HG03045 (cell line): ENCODE data around the gene PODNL1.
"Not testable (repeated sequence)": the region's sequence is repeated elsewhere in the genome, so short reads cannot be mapped to it uniquely, and the experiment has no call there.

ENCODE experiments used
- ATAC-seq: cut with Tn5 transposase; IDR thresholded peaks from one replicate; pipeline ENCODE4 v1.9.1; 2021; ENCODE audit warnings: mild to moderate bottlenecking, moderate library complexity; ENCODE audit not compliant: unreplicated experiment

The PODNL1 gene

DNA sequence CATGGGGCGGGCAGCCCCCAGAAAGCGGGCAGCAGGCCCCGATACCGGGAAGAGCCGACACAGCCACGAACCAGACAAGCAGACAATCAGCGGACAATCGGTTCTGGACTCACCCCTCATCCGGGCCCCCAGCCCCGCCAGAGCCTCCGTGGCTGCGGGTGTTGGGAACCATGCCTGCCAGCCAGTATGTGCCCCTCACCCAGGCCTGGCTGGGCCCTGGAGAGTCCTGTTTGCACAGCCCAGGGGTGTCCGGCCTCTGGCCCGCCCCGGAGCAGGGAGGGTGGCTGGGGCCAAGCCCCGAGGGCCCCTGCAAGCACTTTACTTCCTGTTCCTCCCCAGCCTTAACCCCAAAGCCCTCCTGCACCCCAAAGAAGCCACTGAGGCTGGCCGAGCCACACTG, 7.8 kb downstream of the PODNL1 start:
- ATAC-seq = no peak

DNA sequence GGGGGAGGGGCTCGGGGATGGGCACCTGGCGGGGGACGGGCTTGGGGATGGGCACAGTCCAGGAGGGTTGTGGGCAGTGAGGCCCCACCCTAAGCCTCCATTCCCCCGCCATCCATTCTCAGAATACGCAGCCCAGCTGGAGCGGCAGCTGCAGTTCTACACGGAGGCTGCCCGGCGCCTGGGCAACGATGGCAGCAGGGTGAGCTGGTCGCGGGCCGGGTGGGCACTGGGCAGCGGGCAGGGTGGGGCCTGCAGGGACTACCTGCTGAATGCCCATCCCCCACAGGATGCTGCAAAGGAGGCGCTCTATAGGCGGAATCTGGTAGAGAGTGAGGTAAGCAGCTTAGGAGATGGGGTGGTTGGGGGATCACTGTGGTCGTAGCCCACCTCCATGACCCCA, 8.3 kb downstream of the PODNL1 start:
- no peak for ATAC-seq

DNA sequence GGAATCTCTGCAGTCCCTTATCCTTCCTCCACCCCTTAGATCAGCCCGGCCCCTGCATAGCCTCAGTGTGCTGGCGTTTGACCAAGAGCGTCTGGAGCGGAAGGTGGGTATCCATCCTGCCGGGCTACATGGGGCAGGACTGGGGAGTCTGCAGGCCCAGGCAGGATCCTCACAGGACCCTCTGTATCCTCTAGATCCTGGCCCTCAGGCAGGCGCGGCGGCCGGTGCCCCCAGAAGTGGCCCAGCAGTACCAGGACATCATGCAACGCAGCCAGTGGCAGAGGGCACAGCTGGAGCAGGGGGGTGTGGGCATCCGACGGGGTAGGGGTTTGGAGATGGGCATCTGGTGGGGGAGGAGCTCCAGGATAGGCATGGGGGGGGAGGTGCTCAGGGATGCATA, 8.9 kb downstream of the PODNL1 start:
- no peak for ATAC-seq

DNA sequence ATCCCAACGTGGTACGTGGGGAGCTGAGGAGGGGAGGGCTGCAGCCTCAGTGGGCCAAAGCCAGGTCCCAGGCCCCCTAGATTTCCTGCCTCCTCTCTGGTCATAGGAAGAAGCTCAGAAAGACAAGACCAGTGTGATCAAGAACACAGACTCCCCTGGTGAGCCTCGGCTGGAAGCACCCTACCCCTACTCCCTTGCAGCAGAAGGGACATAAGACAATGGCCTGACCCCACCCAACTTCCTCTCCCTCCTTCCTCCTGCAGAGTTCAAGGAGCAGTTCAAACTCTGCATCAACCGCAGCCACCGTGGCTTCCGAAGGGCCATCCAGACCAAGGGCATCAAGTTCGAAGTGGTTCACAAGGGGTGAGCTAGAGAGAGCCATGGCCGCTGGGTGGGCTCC, 11.5 kb downstream of the PODNL1 start:
- no peak for ATAC-seq

DNA sequence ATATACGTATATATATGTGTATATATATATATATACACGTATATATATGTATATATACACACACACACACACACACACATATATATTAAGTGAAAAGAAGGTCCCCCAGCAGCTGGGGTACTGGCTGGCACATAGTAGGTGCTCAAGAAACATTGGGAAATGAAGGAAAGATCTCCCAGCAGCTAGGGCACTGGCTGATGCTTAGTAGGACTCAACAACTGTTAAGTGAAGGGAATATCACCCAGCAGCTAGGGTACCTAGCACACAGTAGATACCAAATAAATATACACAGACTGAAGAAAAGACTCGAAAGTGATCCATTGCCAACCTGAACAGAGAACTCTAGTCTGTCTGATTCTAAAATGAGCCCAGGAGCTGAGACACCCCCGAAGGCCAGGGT, 12.2 kb downstream of the PODNL1 start:
- ATAC-seq = no peak

DNA sequence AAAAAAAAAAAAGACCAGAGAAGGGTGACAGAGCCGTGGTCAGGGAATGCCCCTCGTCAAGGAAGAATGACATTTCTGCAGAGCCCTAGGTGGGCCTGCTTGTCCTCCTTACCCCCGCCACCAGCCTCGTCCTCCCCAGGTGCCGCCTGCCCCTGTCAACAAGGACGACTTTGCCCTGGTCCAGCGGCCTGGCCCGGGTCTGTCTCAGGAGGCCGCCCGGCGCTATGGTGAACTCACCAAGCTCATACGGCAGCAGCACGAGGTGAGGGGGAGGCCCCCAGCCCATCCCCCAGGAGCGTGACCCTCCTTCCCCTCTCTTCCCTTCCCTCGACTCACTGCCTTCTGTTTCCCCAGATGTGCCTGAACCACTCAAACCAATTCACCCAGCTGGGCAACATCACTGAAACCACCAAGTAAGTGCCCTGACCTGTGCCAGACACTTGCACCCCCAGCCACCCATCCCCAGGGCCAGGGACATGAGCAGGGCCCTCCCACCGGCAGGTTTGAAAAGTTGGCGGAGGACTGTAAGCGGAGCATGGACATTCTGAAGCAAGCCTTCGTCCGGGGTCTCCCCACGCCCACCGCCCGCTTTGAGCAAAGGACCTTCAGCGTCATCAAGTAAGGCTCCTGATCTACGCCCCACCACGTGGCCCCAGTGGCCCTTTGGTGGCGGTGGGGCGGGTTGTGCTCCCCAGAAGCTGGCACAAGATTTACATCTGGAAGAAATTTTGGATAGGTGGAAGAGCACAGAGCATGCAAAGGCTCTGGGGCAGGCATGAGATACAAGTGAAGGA, 14.8 kb downstream of the PODNL1 start:
- ATAC-seq = no peak

DNA sequence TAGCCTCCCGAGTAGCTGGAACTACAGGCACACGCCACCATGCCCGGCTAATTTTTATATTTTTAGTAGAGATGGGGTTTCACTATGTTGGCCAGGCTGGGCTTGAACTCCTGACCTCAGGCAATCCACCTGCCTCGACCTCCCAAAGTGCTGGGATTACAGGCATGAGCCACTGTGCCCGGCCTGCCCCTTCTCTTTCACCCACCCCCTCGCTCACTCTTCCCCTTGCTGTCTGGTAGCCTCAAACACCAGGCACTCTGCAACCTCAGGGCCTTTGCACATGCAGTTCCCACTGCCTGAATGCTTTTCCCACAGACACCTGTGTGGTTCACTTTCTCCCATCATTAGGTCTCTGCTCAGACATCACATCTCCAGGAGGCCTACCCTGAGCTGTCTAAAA, 16.1 kb downstream of the PODNL1 start:
- not testable (repeated sequence) for ATAC-seq

DNA sequence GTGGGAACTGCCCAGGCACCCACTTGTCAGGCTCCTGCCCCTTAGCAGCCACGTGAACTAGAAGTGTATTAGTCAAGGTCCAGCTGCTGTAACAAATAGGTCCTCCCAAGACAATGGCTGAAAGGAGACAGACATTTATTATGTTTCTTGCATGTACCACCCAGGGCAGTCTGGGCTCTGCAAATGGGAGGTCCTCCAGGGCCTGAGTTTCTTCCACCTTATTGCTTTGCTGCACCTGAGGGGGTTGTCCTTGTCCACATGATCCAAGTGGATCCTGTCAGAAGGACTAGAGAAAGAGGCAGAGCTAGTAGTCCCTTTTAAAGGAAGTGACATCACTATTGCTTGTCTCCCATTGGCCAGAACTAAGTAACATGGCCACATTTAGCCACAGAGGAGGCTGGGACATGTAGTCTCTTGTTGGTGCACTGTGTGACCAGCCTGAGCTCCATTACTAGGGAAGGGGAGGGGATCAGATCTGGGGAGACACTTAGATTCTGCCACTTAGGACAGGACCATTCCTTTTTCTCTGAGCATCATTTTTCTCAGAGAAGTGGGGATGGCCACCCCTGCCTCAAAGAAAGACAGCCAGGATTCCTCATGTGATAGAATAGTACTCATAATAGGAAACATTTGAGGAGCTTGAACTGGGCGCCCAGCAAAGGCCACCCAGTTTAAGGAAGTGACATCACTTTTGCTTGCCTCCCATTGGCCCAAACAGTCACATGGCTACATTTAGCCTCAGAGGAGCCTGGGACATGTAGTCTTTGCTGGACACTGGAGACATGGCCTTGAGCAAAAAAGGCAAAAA, 17.1 kb downstream of the PODNL1 start:
- ATAC-seq = no peak

DNA sequence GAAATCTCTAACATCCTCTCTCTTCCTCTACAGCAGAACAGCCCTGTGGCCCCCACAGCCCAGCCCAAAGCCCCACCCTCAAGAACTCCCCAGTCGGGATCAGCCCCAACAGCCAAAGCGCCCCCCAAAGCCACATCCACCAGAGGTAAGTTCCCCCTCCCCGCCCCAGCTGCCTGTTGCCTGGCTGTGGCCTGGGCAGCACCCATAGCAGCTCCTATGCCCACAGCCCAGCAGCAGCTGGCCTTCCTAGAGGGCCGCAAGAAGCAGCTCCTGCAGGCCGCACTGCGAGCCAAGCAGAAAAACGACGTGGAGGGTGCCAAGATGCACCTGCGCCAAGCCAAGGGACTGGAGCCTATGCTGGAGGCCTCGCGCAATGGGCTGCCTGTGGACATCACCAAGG, 17.7 kb downstream of the PODNL1 start:
- ATAC-seq = no peak

DNA sequence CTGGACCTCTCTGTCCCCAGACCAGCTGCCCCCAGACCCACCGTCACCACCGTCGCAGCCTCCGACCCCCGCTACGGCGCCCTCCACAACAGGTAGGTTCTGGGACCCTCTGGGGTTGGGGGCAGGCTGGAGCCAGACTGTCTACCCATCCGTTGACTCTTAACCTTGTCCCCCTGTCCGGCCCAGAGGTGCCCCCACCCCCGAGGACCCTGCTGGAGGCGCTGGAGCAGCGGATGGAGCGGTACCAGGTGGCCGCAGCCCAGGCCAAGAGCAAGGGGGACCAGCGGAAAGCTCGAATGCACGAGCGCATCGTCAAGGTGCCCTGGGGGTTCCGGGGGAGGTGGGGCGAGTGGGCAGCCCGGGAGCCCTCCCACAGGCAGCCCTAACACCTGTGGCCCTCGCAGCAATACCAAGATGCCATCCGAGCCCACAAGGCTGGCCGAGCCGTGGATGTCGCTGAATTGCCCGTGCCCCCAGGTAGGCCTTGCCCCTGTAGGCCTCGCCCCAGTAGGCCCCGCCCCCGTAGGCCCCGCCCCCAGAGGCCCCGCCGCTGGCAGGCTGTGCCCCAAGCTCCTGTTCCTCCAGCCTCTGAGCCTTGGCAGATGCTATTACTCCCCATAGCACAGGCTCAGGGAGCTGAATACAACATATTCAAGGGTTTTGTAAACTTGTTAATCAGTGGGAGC, 19.3 kb downstream of the PODNL1 start:
- no peak for ATAC-seq

DNA sequence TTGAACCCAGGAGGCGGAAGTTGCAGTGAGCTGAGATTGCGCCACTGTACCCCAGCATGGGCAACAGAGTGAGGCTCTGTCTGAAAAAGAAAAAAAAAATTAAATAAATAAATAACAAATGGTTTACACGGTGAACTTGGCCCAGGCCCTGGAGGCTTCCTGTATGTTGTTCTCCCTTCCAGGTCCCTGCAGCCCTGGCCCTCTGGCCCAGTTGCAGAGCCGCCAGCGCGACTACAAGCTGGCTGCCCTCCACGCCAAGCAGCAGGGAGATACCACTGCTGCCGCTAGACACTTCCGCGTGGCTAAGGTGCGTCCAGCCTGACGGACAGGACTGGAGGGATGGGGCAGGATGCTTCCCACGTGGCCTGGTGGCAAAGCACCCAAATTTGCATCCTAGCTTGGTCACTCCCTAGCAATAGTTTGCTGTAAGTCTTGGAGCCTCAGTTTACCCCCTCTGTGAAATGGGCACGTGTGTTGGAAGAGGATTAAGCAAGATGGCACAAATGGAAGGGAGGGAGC, 20.3 kb downstream of the PODNL1 start:
- ATAC-seq = no peak

DNA sequence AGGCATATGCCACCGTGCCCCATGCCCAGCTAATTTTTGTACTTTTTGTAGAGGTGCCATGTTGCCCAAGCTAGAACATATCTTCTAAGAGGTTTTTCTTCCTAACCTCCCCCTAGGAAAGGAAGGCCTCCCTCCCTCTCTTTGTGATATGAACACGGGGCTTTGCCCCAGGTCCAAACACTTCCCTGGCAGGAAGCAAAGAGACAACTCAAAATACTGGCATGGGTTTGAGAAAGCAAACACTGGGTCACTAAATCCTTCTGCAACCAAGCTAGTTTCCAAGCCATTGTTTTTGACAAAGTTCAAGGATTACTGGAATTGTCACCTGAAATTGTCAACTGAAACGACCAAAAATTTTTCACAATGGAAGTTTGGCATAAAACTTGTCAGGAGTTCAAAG, 23.4 kb downstream of the PODNL1 start:
- no peak for ATAC-seq

DNA sequence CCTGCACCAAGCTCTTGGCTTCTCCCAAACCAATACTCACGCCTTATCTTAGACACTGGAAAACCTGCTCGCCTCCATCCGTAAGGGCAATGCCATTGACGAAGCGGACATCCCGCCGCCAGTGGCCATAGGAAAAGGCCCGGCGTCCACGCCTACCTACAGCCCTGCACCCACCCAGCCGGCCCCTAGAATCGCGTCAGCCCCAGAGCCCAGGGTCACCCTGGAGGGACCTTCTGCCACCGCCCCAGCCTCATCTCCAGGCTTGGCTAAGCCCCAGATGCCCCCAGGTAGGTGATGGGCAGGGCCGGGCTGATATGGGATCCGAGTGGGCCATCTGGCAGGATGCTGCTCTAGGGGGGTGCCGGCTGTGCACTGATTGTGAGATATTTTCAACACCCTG, 24.9 kb downstream of the PODNL1 start:
- no peak for ATAC-seq

DNA sequence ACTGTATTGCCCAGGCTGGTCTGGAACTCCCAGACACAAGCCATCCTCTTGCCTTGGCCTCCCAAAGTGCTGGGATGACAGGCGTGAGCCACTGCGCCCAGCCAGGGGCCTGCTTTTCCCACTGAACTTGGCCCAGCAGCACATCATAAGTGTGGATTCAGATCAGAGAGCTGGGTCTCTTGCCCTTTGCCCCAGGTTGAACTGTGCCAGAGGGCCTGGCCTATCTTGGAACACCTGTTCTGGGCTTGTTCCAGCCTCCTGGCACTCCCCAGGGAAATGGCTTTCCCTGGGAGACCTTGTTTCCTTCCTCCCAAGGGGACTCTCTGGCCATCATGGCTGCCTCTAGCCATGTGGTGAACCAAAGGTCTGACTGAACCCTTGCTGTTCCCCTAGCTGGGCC, 28.8 kb downstream of the PODNL1 start:
- ATAC-seq = no peak

DNA sequence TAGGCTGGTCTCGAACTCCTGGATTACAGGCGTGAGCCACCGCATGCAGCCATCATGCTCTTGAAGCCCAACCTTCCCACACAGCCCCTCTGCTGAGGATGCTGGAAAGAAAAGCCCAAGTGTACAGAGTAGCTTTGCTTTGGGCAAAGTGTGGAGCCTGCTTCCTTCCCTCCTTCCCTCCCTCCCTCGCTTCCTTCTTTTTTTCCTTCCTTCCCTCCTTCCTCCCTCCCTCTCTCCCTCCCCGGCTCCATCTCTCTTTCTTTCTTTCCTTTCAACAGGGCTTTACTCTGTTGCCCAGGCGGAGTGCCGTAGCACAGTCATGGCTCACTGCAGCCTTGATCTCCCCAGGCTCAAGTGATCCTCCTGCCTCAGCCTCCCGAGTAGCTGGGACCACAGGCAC, 29.5 kb downstream of the PODNL1 start:
- ATAC-seq = no peak

DNA sequence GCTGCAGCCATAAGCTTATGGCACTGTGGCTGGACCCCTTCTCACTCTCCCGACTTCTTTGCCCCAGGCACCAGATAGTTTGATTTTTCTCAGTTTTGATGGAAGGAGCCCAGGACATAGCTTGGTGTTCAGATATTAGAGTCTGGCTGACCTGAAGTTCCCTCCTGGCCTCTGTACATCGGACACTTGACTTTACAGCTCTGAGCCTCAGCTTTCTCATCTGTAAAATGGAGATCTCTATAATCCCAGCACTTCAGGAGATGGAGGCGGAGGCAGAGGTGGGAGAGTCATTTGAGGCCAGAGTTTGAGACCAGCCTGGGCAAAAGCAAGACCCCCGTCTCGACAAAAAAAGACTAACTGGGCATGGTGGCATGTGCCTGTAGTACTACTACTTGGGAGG, 31.3 kb downstream of the PODNL1 start:
- ATAC-seq = no peak

DNA sequence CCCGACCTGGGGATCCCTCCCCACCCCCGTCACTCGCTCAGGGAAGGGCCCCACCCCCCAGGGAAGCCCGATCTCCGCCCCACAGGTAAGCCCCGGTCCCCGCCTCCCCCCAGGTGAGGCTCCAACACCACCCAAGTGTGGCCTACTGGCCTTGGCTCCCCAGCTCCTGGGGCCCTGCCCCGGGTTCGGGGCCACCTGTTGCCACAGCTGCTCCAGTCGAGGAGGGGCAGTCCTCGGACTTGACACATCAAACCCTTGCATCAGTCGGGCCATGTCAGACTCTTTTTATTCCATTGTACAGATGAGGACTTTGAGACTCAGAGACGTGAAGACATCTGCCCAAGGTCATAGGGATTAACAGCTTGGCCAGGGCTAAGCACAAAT, 31.7 kb downstream of the PODNL1 start:
- no peak for ATAC-seq

DNA sequence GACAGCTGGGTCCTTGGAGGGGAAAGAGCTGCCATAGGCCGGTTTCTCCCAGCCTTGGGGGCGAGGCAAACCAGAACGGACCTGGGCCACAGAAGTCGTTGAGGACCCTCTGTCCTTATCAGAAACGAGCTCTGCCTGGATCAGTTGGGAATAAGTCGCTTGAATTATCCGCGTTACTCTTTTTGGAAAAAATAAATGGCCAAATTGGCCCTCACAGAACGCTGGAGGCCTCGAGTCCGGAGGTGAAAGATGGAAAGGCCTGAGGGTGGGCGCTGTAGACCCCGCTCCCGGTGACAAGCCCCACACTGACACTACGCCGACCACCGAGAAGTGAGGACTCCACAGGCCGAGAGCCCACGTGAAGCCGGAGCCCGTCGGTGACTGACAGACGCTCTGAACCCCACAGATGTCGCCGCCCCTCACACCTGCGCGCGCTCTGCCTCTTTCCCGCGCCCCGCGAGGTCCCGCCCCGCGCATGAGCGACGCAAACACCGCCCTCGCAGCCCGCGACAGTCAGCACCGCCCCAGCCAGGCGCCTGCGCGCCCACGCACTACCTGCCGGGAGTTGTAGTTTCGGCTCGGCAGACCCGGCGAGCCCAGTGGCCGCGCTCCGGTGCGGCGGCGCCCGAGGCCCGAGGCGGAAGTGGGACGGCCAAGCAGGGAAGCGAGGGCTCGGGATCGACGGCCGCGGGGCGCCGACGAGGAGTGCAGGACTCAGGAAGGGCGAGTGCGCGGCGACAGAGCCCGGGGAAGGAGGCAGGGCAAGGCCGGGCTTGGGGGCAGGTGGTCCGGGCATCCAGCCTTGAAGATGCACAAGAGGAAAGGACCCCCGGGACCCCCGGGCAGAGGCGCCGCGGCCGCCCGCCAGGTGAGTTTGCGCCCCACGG, 32.3 kb downstream of the PODNL1 start, which contains the start of the genes BRME1 and CC2D1A:
Gene BRME1 (minus strand): TSS at position 484 of the 887 bp plus-strand sequence. CDS start 1,225 bp downstream, outside the sequence.
Gene CC2D1A (plus strand): TSS at position 568 of the 887 bp plus-strand sequence. CDS start 241 bp downstream, at position 809.
- peak; percentile 90 for ATAC-seq

DNA sequence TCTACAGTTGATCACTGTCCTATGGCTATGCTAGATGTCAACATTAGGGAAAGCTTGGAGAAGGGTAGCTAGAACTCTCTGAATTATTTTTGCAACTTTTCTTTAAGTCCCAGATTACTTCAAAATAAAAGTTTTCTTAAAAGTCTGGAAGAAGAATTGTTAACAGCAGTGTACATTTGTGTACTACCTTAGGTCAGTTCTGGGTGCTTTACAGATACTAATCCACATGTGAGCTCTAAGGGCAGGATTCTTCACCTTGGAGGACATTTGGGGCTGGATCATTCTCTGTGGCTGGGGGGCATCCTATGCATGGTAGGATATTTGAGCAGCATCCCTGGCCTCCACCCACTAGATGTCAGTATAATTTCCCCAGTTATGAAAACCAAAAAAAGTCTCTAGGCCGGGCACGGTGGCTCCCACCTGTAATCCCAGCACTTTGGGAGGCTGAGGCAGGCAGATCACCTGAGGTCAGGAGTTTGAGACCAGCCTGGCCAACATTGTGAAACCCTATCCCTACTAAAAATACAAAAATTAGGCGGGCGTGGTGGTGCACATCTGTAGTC, 35.1 kb downstream of the PODNL1 start:
- ATAC-seq = no peak
